ENCODE data around the gene SSU72.

DNA sequence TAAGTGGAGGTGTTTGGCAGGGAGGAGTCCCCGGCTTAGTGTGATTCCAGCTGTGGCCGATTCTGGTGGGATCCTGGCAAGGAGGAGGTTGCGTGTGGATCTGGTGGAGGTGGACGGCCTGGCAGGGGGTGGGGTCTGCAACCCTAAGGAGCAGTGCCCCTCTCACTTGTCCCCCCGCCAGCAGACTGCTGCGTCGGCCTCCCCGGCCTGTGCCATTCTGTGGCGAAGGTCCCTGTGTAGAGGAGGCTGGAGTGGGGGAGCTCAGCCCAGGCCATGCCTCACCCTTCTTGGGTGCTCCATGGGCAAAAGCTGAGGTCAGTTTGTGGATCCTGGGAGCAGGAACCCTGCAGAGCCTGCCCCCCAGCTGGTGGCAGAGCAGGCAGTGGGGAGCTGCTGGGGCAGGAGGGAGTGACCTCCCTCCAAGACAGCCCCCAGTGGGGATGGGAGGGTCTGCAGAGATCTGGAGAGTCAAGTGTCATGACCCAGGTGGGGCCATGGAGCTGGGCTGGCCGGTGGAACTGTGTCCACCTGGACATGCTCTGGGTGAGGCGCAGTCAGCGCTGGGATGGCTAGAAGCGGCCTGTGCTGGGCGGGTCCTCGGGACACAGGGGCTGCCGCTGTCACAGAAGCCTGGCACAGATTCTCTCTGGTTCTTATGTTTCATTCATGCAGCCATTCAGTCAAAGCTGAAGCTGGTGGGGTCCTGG lies 45.9 kb upstream of the SSU72 start:
- TF ChIP-seq CTCF (IDR thresholded peaks at IDR 0.05) (no peak), POLR2A (IDR thresholded peaks at IDR 0.05) (no peak)
